ENCODE measurements around the gene ZCWPW1. TPM values are rescaled to one million over a fixed set of nuclear protein-coding genes. Genes with fewer than 3 reads are reported as not detected.

The ZCWPW1 gene
- total and polyA plus RNA-seq, 2 of the 13 experiments (the other 11 are each of a cell fraction or from before 2014, with no cell fraction given), result 2.4 to 2.5 TPM

DNA sequence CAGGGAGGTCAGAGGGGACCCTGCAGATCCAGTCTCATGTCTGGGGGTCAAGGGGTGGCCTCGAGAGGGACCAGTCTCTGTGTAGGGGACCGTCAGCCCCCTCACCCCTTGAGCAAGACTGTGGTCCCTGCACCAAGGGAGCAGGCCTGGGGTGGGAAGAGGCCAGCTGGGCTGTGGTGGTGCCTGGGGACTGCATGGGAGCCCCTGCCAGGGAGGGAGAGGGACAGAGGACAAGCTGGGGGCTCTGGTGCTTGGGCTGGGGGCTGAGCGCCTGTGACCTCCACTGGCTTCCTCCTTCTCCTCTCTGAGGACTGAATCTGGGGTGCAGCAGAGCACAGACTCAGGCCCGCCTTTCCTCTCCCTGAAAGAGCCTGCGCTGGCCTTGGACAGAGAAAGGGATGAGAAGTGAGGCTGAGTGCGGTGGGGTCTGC is 71.4 kb downstream of the ZCWPW1 start:
- Histone ChIP-seq H3K79me2 (ENCODE audit: insufficient read depth, low read length) (no peaks in the 10 kb centered on the region), H3K9ac (ENCODE audit: insufficient read depth, low read depth, low read length) (no peak overlapping the region), H3K27ac (ENCODE audit: extremely low read length, insufficient read depth, low read length) (no peak overlapping the region), H4K20me1 (ENCODE audit: insufficient read depth, low read length) (no peaks in the 10 kb centered on the region), H3K9me3 (ENCODE audit: low read length) (no peaks in the 10 kb centered on the region), H3K4me3 (replicated peaks in 1 of 3; ENCODE audit: insufficient read depth in 1 of 3, low read depth in 2 of 3, low read length in 3 of 3) (no peak overlapping the region), H3K36me3 (replicated peaks in 1 of 2; ENCODE audit: control insufficient read depth in 1 of 2, insufficient read depth in 2 of 2, low read length in 2 of 2) (peaks cover 34 to 82% of the 10 kb centered on the region in 2 experiments), H3K4me1 (ENCODE audit: insufficient read depth, low read length) (no peaks in the 10 kb centered on the region), H3K27me3 (ENCODE audit: control insufficient read depth in 1 of 2, insufficient read depth in 2 of 2, low read length in 2 of 2) (no peaks in the 10 kb centered on the region), H2AFZ (ENCODE audit: low read length) (no peak overlapping the region), H3K4me2 (ENCODE audit: low read depth, low read length) (no peak overlapping the region)
- FAIRE-seq (no peak), DNase-seq (ENCODE audit: low spot score) (no peak), ATAC-seq (no peak)
- WGBS (ENCODE audit: low lambda C conversion rate), result 100% methylated on average over 5 of the region's 6 CpGs
- POLR2A ChIA-PET, result no interaction called here
- TF ChIP-seq, protein P1, sequence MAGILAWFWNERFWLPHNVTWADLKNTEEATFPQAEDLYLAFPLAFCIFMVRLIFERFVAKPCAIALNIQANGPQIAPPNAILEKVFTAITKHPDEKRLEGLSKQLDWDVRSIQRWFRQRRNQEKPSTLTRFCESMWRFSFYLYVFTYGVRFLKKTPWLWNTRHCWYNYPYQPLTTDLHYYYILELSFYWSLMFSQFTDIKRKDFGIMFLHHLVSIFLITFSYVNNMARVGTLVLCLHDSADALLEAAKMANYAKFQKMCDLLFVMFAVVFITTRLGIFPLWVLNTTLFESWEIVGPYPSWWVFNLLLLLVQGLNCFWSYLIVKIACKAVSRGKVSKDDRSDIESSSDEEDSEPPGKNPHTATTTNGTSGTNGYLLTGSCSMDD (CRISPR knock-in tag; IDR thresholded peaks at IDR 0.05), result no peak
- peak; percentile 72 for TF ChIP-seq AGO2 (optimal IDR thresholded peaks at IDR 0.05; ENCODE audit: low read depth, low read length)
- 0 out of 2 replicates have a peak, but pooled peaks have one; percentile 7 for TF ChIP-seq POLR2AphosphoS2 (IDR thresholded peaks at IDR 0.05; ENCODE audit: low read depth, low read length)
- TF ChIP-seq, protein P2, sequence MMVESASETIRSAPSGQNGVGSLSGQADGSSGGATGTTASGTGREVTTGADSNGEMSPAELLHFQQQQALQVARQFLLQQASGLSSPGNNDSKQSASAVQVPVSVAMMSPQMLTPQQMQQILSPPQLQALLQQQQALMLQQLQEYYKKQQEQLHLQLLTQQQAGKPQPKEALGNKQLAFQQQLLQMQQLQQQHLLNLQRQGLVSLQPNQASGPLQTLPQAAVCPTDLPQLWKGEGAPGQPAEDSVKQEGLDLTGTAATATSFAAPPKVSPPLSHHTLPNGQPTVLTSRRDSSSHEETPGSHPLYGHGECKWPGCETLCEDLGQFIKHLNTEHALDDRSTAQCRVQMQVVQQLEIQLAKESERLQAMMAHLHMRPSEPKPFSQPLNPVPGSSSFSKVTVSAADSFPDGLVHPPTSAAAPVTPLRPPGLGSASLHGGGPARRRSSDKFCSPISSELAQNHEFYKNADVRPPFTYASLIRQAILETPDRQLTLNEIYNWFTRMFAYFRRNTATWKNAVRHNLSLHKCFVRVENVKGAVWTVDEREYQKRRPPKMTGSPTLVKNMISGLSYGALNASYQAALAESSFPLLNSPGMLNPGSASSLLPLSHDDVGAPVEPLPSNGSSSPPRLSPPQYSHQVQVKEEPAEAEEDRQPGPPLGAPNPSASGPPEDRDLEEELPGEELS (CRISPR knock-in tag; IDR thresholded peaks at IDR 0.05), result no peak
- TF ChIP-seq, protein P3, sequence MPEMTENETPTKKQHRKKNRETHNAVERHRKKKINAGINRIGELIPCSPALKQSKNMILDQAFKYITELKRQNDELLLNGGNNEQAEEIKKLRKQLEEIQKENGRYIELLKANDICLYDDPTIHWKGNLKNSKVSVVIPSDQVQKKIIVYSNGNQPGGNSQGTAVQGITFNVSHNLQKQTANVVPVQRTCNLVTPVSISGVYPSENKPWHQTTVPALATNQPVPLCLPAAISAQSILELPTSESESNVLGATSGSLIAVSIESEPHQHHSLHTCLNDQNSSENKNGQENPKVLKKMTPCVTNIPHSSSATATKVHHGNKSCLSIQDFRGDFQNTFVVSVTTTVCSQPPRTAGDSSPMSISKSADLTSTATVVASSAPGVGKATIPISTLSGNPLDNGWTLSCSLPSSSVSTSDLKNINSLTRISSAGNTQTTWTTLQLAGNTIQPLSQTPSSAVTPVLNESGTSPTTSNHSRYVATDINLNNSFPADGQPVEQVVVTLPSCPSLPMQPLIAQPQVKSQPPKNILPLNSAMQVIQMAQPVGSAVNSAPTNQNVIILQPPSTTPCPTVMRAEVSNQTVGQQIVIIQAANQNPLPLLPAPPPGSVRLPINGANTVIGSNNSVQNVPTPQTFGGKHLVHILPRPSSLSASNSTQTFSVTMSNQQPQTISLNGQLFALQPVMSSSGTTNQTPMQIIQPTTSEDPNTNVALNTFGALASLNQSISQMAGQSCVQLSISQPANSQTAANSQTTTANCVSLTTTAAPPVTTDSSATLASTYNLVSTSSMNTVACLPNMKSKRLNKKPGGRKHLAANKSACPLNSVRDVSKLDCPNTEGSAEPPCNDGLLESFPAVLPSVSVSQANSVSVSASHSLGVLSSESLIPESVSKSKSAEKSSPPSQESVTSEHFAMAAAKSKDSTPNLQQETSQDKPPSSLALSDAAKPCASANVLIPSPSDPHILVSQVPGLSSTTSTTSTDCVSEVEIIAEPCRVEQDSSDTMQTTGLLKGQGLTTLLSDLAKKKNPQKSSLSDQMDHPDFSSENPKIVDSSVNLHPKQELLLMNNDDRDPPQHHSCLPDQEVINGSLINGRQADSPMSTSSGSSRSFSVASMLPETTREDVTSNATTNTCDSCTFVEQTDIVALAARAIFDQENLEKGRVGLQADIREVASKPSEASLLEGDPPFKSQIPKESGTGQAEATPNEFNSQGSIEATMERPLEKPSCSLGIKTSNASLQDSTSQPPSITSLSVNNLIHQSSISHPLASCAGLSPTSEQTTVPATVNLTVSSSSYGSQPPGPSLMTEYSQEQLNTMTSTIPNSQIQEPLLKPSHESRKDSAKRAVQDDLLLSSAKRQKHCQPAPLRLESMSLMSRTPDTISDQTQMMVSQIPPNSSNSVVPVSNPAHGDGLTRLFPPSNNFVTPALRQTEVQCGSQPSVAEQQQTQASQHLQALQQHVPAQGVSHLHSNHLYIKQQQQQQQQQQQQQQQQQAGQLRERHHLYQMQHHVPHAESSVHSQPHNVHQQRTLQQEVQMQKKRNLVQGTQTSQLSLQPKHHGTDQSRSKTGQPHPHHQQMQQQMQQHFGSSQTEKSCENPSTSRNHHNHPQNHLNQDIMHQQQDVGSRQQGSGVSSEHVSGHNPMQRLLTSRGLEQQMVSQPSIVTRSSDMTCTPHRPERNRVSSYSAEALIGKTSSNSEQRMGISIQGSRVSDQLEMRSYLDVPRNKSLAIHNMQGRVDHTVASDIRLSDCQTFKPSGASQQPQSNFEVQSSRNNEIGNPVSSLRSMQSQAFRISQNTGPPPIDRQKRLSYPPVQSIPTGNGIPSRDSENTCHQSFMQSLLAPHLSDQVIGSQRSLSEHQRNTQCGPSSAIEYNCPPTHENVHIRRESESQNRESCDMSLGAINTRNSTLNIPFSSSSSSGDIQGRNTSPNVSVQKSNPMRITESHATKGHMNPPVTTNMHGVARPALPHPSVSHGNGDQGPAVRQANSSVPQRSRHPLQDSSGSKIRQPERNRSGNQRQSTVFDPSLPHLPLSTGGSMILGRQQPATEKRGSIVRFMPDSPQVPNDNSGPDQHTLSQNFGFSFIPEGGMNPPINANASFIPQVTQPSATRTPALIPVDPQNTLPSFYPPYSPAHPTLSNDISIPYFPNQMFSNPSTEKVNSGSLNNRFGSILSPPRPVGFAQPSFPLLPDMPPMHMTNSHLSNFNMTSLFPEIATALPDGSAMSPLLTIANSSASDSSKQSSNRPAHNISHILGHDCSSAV (CRISPR knock-in tag; IDR thresholded peaks at IDR 0.05; ENCODE audit: borderline replicate concordance), result no peak
- TF ChIP-seq, protein P4, sequence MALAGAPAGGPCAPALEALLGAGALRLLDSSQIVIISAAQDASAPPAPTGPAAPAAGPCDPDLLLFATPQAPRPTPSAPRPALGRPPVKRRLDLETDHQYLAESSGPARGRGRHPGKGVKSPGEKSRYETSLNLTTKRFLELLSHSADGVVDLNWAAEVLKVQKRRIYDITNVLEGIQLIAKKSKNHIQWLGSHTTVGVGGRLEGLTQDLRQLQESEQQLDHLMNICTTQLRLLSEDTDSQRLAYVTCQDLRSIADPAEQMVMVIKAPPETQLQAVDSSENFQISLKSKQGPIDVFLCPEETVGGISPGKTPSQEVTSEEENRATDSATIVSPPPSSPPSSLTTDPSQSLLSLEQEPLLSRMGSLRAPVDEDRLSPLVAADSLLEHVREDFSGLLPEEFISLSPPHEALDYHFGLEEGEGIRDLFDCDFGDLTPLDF (CRISPR knock-in tag; IDR thresholded peaks at IDR 0.05), result no peak
- BruUV-seq (replicated peaks), result no TSS peak
- in situ Hi-C loops (cut with HindIII; ENCODE audit: extremely low pct_ligation_motif_present, low pct_unique_long_range_greater_than_20kb) (no loop called here), intact Hi-C loops (cut with micrococcal nuclease; ENCODE audit: unreplicated experiment) (no loop called here)
- CTCF ChIA-PET (ENCODE audit: low intra/inter-chr PET ratio, low total read pairs), result no interaction called here

Data from HepG2 (cell line).